Transverse colon (tissue), 4 donors: ENCODE data around the gene ACSM6. TPM values are rescaled to one million over a fixed set of nuclear protein-coding genes. Genes with fewer than 3 reads are reported as not detected.
A peak's percentile ranks its signal among the peaks of the same experiment; 100 is the strongest.
"Not testable (repeated sequence)": the region's sequence is repeated elsewhere in the genome, so short reads cannot be mapped to it uniquely, and the experiment has no call there.

ENCODE experiments used
- DNase-seq: peaks from one replicate; pipeline ENCODE4 v3.0.0-alpha.2; 2019
- H3K27ac ChIP-seq, 4 donors: fragments of 200-600 bp; sonication (generic); 2 replicates each; pipeline ENCODE4 v1.5.1; 2016 to 2018; ENCODE audit warnings: inconsistent platforms in 4 of 4
- H3K27me3 ChIP-seq: fragments of 200-600 bp; sonication (generic); 2 replicates; pipeline ENCODE4 v1.5.1; 2017; ENCODE audit warnings: inconsistent platforms
- H3K36me3 ChIP-seq, 4 donors: fragments of 200-600 bp; sonication (generic); 2 replicates each; pipeline ENCODE4 v1.5.1; 2017 to 2019; ENCODE audit warnings: inconsistent platforms in 4 of 4
- H3K4me1 ChIP-seq, 4 donors: fragments of 200-600 bp; sonication (generic); 2 replicates each; pipeline ENCODE4 v1.5.1; 2017 to 2020; ENCODE audit warnings: inconsistent platforms in 4 of 4
- H3K4me3 ChIP-seq, 4 donors: fragments of 200-600 bp; sonication (generic); 1 replicate in 1 of 4; 2 replicates in 3 of 4; pipeline versions ENCODE4 v1.5.1 to v1.6.1; 2017 to 2019; ENCODE audit warnings: inconsistent platforms in 4 of 4
- H3K9me3 ChIP-seq, 2 donors: fragments of 200-600 bp; sonication (generic); 2 replicates each; pipeline ENCODE4 v1.5.1; 2017 to 2019; ENCODE audit warnings: inconsistent platforms in 2 of 2
- EP300 ChIP-seq: sonication (generic); formaldehyde crosslinking; IDR thresholded peaks from one replicate; pipeline ENCODE4 v1.6.1; 2017; ENCODE audit warnings: antibody characterized with exemption, low read depth
- POLR2A ChIP-seq: fragments of 450-650 bp; IDR thresholded peaks from one replicate; pipeline ENCODE4 v1.6.1; 2016; ENCODE audit warnings: antibody characterized with exemption, mild to moderate bottlenecking, moderate library complexity
- POLR2AphosphoS5 ChIP-seq, 3 donors: sonication (generic); formaldehyde crosslinking; IDR thresholded peaks; one replicate each; pipeline ENCODE4 v1.6.1; 2016; ENCODE audit warnings: antibody characterized with exemption in 3 of 3
- WGBS, 2 donors: methylation state at CpG; one replicate each; pipeline ENCODE4 v1.1.5; 2018; ENCODE audit warnings: low coverage in 1 of 2; 5-methylcytosine and 5-hydroxymethylcytosine counted together
- in situ Hi-C, 4 donors: fragments of 200-750 bp; cut with MboI; loops; one replicate each; pipeline versions ENCODE4 v1.15.0 to v1.15.1; 2017; ENCODE audit warnings: low sequenced_read_pairs in 3 of 4, low pct_ligation_motif_present in 1 of 4, low pct_unique_long_range_greater_than_20kb in 1 of 4
- intact Hi-C: fragments of 100-400 bp; cut with DNase I; formaldehyde crosslinking; loops from one replicate; pipeline ENCODE4 v1.15.1; 2023; ENCODE audit warnings: low total_unique reads
- total RNA-seq, 4 donors: library from RNA; depleted of rRNA; stranded (reverse); fragments of >200 nt; gene quantifications; one replicate each; pipeline ENCODE4 v1.1.0, GENCODE V29; 2016
- TF ChIP-seq, protein P1 (sequence below), 5 experiments: fragments of 200-600 bp in 3 of 5; fragments of 450-650 bp in 2 of 5; sonication (generic) in 3 of 5; IDR thresholded peaks; 1 replicate in 2 of 5; 2 replicates in 3 of 5; pipeline ENCODE4 v1.5.1; 2016 to 2017; ENCODE audit warnings: antibody characterized with exemption in 5 of 5, inconsistent platforms in 3 of 5, mild to moderate bottlenecking in 2 of 5, moderate library complexity in 1 of 5

ACSM6 gene
- total RNA-seq, 4 donors from 2014 or later = not detected

DNA sequence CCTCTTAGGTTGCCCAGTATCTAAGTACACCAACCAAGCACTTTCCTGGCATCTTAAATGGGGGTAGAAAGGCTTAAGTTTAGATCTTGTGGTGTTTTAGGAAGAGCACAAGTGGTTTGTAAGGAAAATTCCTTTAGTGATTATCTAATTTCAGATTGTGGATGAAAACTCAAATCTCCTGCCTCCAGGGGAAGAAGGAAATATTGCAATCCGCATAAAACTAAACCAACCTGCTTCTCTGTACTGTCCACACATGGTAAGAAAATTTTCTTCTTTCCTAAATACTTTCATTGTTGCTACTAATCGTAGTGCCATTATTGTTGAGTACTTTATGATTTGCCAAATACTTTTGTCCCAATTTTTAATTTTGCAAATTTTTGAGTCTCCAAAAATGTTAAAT, 31.1 kb downstream of the ACSM6 start:
- no peaks in the 10 kb centered on the region for H3K36me3 ChIP-seq
- DNase-seq = no peak
- TF ChIP-seq, protein P1, sequence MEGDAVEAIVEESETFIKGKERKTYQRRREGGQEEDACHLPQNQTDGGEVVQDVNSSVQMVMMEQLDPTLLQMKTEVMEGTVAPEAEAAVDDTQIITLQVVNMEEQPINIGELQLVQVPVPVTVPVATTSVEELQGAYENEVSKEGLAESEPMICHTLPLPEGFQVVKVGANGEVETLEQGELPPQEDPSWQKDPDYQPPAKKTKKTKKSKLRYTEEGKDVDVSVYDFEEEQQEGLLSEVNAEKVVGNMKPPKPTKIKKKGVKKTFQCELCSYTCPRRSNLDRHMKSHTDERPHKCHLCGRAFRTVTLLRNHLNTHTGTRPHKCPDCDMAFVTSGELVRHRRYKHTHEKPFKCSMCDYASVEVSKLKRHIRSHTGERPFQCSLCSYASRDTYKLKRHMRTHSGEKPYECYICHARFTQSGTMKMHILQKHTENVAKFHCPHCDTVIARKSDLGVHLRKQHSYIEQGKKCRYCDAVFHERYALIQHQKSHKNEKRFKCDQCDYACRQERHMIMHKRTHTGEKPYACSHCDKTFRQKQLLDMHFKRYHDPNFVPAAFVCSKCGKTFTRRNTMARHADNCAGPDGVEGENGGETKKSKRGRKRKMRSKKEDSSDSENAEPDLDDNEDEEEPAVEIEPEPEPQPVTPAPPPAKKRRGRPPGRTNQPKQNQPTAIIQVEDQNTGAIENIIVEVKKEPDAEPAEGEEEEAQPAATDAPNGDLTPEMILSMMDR (IDR thresholded peaks at IDR 0.05) = no peak
- TF ChIP-seq POLR2A (no peak), POLR2AphosphoS5 (IDR thresholded peaks at IDR 0.05) (no peak), EP300 (no peak)
- no peaks in the 10 kb centered on the region for H3K27me3 ChIP-seq
- no peak overlapping the region for H3K4me3 ChIP-seq
- in situ Hi-C loops (loop anchor here in 1 of 4 donors (25.0 kb wide), 1 partner anchor 412 kb away; no protein-coding TSS in a partner anchor), intact Hi-C loops (no loop called here)
- peaks cover 0 to 4% (median 0%) of the 10 kb centered on the region in 4 donors for H3K4me1 ChIP-seq
- no peaks in the 10 kb centered on the region for H3K9me3 ChIP-seq
- WGBS, 2 donors = 71 to 94% methylated on average over 2 of the region's 2 CpGs
- H3K27ac ChIP-seq = no peak overlapping the region

DNA sequence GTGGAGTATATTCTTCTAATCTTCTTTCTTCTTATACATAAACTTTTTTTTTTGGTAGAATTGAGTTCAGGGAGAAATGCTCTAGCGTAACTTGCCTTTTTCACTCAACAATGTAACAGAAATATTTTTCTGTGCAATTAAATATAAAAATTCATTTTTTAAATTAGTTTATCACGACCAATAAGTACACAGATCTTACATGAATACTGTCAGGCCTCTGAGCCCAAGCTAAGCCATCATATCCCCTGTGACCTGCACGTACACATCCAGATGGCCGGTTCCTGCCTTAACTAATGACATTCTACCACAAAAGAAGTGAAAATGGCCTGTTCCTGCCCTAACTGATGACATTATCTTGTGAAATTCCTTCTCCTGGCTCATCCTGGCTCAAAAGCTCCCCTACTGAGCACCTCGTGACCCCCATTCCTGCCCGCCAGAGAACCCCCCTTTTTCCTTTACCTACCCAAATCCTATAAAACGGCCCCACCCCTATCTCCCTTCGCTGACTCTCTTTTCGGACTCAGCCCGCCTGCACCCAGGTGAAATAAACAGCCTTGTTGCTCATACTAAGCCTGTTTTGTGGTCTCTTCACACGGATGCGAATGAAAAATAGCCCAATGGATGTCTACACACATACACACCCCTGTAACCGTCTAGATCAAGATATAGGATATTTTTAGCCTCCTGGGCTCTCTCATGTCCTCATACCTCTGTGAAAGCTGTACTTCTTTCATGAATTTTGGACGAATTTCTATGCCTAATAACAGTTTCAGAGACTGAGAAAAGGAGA, 35.1 kb downstream of the ACSM6 start:
- H3K27ac ChIP-seq, H3K27me3 ChIP-seq, H3K4me1 ChIP-seq, H3K9me3 ChIP-seq, H3K36me3 ChIP-seq, H3K4me3 ChIP-seq, DNase-seq, intact Hi-C loops: not testable (repeated sequence)
- in situ Hi-C loops = loop anchor here in 1 of 4 donors (25.0 kb wide), 1 partner anchor 408 kb away; no protein-coding TSS in a partner anchor
- WGBS, 2 donors = 81 to 89% methylated on average over 8 to 14 of the region's 14 CpGs

DNA sequence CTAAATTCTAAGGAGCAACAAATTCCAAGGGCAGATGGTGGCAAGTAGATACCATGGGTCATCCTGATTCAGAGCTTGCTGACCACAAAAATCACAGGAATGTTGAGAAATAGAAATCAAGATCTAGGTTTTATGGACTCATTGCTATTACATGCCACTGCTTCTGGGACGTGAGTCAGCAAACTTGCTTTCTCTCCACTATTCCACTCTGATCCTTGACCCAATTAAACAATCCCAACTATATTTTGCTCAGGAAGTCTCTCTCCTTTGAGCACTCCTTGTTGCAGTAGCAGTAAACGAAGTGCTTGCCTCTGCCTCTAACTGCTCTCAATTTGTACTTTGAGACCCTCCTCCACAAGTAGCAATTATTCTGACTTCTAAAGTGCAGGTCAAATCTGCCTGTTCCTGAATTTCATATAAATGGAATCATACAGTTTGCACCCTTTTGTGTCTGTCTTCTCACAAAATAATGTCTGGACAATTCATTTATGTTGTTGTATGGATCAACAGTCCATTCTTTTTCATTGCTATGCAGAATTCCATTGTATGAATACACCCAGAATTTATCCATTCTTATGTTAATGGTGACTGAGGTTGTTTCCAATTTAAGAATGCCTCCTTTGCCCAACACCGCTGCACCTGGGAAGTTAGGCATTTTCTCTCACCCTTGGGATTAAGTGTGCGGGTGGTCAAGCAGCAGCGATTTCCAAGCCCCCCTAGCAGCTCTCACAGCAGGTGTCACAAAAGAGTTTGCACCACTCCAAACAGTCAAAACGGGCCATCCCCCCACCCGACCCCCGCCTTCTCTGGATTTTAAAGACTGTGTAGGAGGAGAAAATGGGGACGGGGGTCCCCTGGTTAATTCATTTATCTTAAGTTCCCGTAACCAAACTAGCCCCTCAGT, 35.9 kb downstream of the ACSM6 start:
- Histone ChIP-seq H3K9me3 (no peaks in the 10 kb centered on the region), H3K27me3 (no peaks in the 10 kb centered on the region), H3K36me3 (peaks cover 0 to 11% (median 0%) of the 10 kb centered on the region in 4 donors), H3K27ac (no peak overlapping the region), H3K4me1 (peaks cover 0 to 8% (median 0%) of the 10 kb centered on the region in 4 donors), H3K4me3 (peak overlapping the region in 3 of 4 donors; percentile 16 to 40 (median 30))
- intact Hi-C loops = loop anchor here (5.0 kb wide), 1 partner anchor 238 kb away; no protein-coding TSS in a partner anchor
- in situ Hi-C loops = loop anchor here in 1 of 4 donors (25.0 kb wide), 1 partner anchor 407 kb away; no protein-coding TSS in a partner anchor
- no peak for TF ChIP-seq POLR2A
- TF ChIP-seq EP300 = no peak
- 79 to 80% methylated on average over 5 to 10 of the region's 10 CpGs for WGBS, 2 donors
- DNase-seq = no peak

DNA sequence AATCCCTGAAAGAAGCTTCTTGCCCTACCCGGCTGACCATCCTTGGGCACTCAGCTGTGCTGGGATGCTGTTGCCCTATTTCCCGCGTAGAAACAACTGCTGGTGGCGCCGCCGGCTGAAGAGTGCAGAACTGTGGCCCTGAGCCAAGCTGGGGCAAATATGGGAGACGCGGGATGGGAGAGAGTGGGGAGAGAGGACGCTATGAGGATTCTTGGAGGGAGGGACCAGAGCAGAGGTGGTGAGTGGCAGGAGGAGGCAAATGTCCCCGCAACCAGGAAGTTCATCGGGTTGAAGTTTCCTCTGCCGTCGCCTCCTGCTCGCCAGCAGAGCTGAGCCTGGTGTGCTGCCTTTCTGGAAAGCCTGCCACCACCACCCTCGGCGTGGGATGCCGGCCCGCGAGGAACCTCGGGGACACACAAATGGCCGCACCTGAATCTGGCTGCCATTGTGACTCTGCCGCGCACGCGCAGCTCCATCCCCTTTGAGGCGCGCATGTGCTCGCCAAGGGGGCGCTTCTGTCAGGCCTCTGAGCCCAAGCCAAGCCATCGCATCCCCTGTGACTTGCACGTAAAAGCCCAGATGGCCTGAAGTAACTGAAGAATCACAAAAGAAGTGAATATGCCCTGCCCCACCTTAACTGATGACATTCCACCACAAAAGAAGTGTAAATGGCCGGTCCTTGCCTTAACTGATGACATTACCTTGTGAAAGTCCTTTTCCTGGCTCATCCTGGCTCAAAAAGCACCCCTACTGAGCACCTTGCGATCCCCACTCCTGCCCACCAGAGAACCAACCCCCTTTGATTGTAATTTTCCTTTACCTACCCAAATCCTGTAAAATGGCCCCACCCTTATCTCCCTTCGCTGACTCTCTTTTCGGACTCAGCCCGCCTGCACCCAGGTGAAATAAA, 36.9 kb downstream of the ACSM6 start:
- H3K4me1 ChIP-seq, DNase-seq, H3K27me3 ChIP-seq, H3K9me3 ChIP-seq: not testable (repeated sequence)
- Histone ChIP-seq H3K36me3 (peaks cover 0 to 13% (median 0%) of the 10 kb centered on the region in 4 donors), H3K27ac (peak overlapping the region in 2 of 4 donors; percentile 24 to 46), H3K4me3 (peak overlapping the region in 3 of 4 donors; percentile 16 to 40 (median 30))
- WGBS, 2 donors = 60 to 98% methylated on average over 5 to 36 of the region's 36 CpGs
- intact Hi-C loops (loop anchor here (5.0 kb wide), 1 partner anchor 239 kb away; no protein-coding TSS in a partner anchor), in situ Hi-C loops (loop anchor here in 1 of 4 donors (25.0 kb wide), 1 partner anchor 406 kb away; no protein-coding TSS in a partner anchor)
